MM.1S (cell line): ENCODE results near the gene ARL8B.

ENCODE experiments used
- CTCF ChIP-seq: fragments of 300-600 bp; sonication (generic); IDR thresholded peaks from 2 replicates; pipeline ENCODE4 v1.5.1; 2016; ENCODE audit warnings: antibody characterized with exemption, low read length, mixed read lengths
- EZH2 ChIP-seq: fragments of 300-600 bp; sonication (generic); optimal IDR thresholded peaks from 2 replicates; pipeline ENCODE3; 2017; ENCODE audit warnings: low read depth, mild to moderate bottlenecking, antibody characterized with exemption, low read length, mixed read lengths

GRCh38 chr3:5197470-5198312, 75.6 kb downstream of the ARL8B start:
- TF ChIP-seq CTCF (no peak), EZH2 (no peak)
